Fibroblast of skin of left biceps (primary cell): ENCODE data around the gene PTPA.
A peak's percentile ranks its signal among the peaks of the same experiment; 100 is the strongest.

Source experiments
- DNase-seq, 2 experiments: peaks; one replicate each; pipeline ENCODE4 v3.0.0-alpha.2; 2013; ENCODE audit warnings: low read depth in 2 of 2

PTPA gene

GRCh38 chr9:129110740-129111527 is at the start of gene PTPA, which contains the start of gene CRAT:
Gene PTPA, plus strand, starts transcription at chr9:129111415. Its CDS starts 186 bp downstream, at chr9:129111601.
Gene CRAT, minus strand, starts transcription at chr9:129110793. Its CDS starts 284 bp downstream, at chr9:129110509.
- DNase-seq = peak; percentile 70 to 71

- DNase-seq = no peak
Observed at GRCh38 chr9:129063061-129063460, 48.2 kb upstream of the PTPA start.

- DNase-seq = no peak
Observed at GRCh38 chr9:129064499-129064908, 46.7 kb upstream of the PTPA start.

- DNase-seq = no peak
Observed at GRCh38 chr9:129068110-129068509, 43.1 kb upstream of the PTPA start.

- no peak for DNase-seq
Observed at GRCh38 chr9:129068990-129069861, 42.0 kb upstream of the PTPA start.

GRCh38 chr9:129069862-129070641 is 41.2 kb upstream of the PTPA start:
- no peak for DNase-seq

- DNase-seq = no peak
Observed at GRCh38 chr9:129070696-129071525, 40.3 kb upstream of the PTPA start.

GRCh38 chr9:129071526-129072126 is 39.6 kb upstream of the PTPA start:
- DNase-seq = no peak

- no peak for DNase-seq
Observed at GRCh38 chr9:129072171-129072570, 39.0 kb upstream of the PTPA start.

- no peak for DNase-seq
Observed at GRCh38 chr9:129073404-129073803, 37.8 kb upstream of the PTPA start.

- DNase-seq = no peak
Observed at GRCh38 chr9:129074106-129074505, 37.1 kb upstream of the PTPA start.

- DNase-seq = no peak
Observed at GRCh38 chr9:129075996-129076639, 35.1 kb upstream of the PTPA start.

GRCh38 chr9:129076640-129077037 is 34.6 kb upstream of the PTPA start:
- DNase-seq = no peak

- no peak for DNase-seq
Observed at GRCh38 chr9:129077236-129077635, 34.0 kb upstream of the PTPA start.

GRCh38 chr9:129078691-129079503 is 32.3 kb upstream of the PTPA start:
- DNase-seq = no peak

GRCh38 chr9:129079829-129080228 is 31.4 kb upstream of the PTPA start:
- no peak for DNase-seq

- DNase-seq = no peak
Observed at GRCh38 chr9:129080298-129080600, 31.0 kb upstream of the PTPA start.

GRCh38 chr9:129080601-129081387 is 30.4 kb upstream of the PTPA start, which contains the start of gene DOLPP1:
Gene DOLPP1, plus strand, starts transcription at chr9:129081111. Its CDS starts 21 bp downstream, at chr9:129081132.
- peak; percentile 99 for DNase-seq
